ENCODE data around the gene TENM4.
A peak's percentile ranks its signal among the peaks of the same experiment; 100 is the strongest.

Gene TENM4

GRCh38 chr11:78714539-78714938, 726.3 kb downstream of the TENM4 start:
- peak in 1 of 2 experiments; percentile 60 for DNase-seq

GRCh38 chr11:78711735-78712134, 729.1 kb downstream of the TENM4 start:
- no peak for DNase-seq

GRCh38 chr11:78710417-78710816, 730.4 kb downstream of the TENM4 start:
- DNase-seq = no peak

- DNase-seq = no peak
Observed at GRCh38 chr11:78708388-78708787, 732.4 kb downstream of the TENM4 start.

GRCh38 chr11:78706551-78706950, 734.3 kb downstream of the TENM4 start:
- no peak for DNase-seq

GRCh38 chr11:78704811-78705210, 736.0 kb downstream of the TENM4 start:
- DNase-seq = no peak

- no peak for DNase-seq
Observed at GRCh38 chr11:78699609-78700135, 741.2 kb downstream of the TENM4 start.

GRCh38 chr11:78698612-78699011, 742.2 kb downstream of the TENM4 start:
- DNase-seq = no peak

GRCh38 chr11:78696177-78696576, 744.7 kb downstream of the TENM4 start:
- no peak for DNase-seq

GRCh38 chr11:78694152-78694551, 746.7 kb downstream of the TENM4 start:
- DNase-seq = no peak

GRCh38 chr11:78691215-78691614, 749.6 kb downstream of the TENM4 start:
- no peak for DNase-seq

- DNase-seq = no peak
Observed at GRCh38 chr11:78690352-78690987, 750.4 kb downstream of the TENM4 start.

- no peak for DNase-seq
Observed at GRCh38 chr11:78689585-78690153, 751.2 kb downstream of the TENM4 start.

- DNase-seq = no peak
Observed at GRCh38 chr11:78689101-78689500, 751.7 kb downstream of the TENM4 start.

- no peak for DNase-seq
Observed at GRCh38 chr11:78688460-78688859, 752.4 kb downstream of the TENM4 start.

- no peak for DNase-seq
Observed at GRCh38 chr11:78685156-78685555, 755.7 kb downstream of the TENM4 start.

- DNase-seq = no peak
Observed at GRCh38 chr11:78684377-78684776, 756.5 kb downstream of the TENM4 start.

- no peak for DNase-seq
Observed at GRCh38 chr11:78683774-78684173, 757.1 kb downstream of the TENM4 start.

- DNase-seq = no peak
Observed at GRCh38 chr11:78676026-78676557, 764.7 kb downstream of the TENM4 start.

GRCh38 chr11:78672850-78673620, 767.8 kb downstream of the TENM4 start:
- no peak for DNase-seq

- DNase-seq = no peak
Observed at GRCh38 chr11:78669249-78669648, 771.6 kb downstream of the TENM4 start.

- no peak for DNase-seq
Observed at GRCh38 chr11:78667461-78667860, 773.4 kb downstream of the TENM4 start.

- no peak for DNase-seq
Observed at GRCh38 chr11:78666675-78667160, 774.1 kb downstream of the TENM4 start.

GRCh38 chr11:78664636-78665035, 776.2 kb downstream of the TENM4 start:
- no peak for DNase-seq
